HCT116 (cell line): ENCODE measurements around the gene ZBTB7C.

Experiments used
- CTCF ChIP-seq, 3 experiments: fragments of 200-600 bp in 1 of 3; sonication (generic) in 1 of 3; IDR thresholded peaks in 2 of 3; conservative IDR thresholded peaks in 1 of 3; 2 replicates each; pipeline ENCODE4 v1.5.1; 2012 to 2017; ENCODE audit warnings: low read depth in 2 of 3, low read length in 2 of 3, antibody characterized with exemption in 1 of 3, borderline replicate concordance in 1 of 3, control low read depth in 1 of 3, mild to moderate bottlenecking in 1 of 3, mixed read lengths in 1 of 3, mixed run types in 1 of 3, moderate library complexity in 1 of 3; ENCODE audit not compliant: insufficient read depth in 1 of 3
- EZH2 ChIP-seq: fragments of 200-600 bp; sonication (generic); IDR thresholded peaks from 2 replicates; pipeline ENCODE4 v1.6.1; 2017; ENCODE audit warnings: antibody characterized with exemption, mixed run types
- POLR2A ChIP-seq: IDR thresholded peaks from 2 replicates; pipeline ENCODE4 v1.7.0; 2011; ENCODE audit warnings: borderline replicate concordance; ENCODE audit not compliant: insufficient read depth, insufficient read length; ENCODE audit errors: extremely low read depth
- REST ChIP-seq: IDR thresholded peaks from 2 replicates; pipeline ENCODE4 v1.6.1; 2012; ENCODE audit warnings: low read depth

GRCh38 chr18:48116017-48116416 lies 293.2 kb downstream of the ZBTB7C start:
- TF ChIP-seq REST (no peak), CTCF (IDR thresholded peaks at IDR 0.05 in 2 of 3, conservative IDR thresholded peaks at IDR 0.05 in 1 of 3; ENCODE audit: borderline replicate concordance in 1 of 3, insufficient read depth in 1 of 3, low read depth in 2 of 3, low read length in 2 of 3) (no peak), POLR2A (no peak), EZH2 (no peak)
